ENCODE results near the gene TIMM44. TPM values are rescaled to one million over a fixed set of nuclear protein-coding genes. Genes with fewer than 3 reads are reported as not detected.

The TIMM44 gene
- total RNA-seq, 1 experiment from 2014 or later = 114 TPM

GRCh38 chr19:7927605-7928333, 15.7 kb downstream of the TIMM44 start:
- Histone ChIP-seq H3K14ac (ENCODE audit: insufficient read depth, low read length) (no peak overlapping the region), H2BK20ac (ENCODE audit: low read depth, low read length, poor library complexity, severe bottlenecking) (no peak overlapping the region), H2BK15ac (ENCODE audit: low read depth, low read length) (no peak overlapping the region), H3K79me2 (ENCODE audit: insufficient read depth, low read length) (no peaks in the 10 kb centered on the region), H4K91ac (ENCODE audit: insufficient read length, low read depth, low read length) (no peak overlapping the region), H4K5ac (ENCODE audit: insufficient read length, low read depth, low read length) (no peak overlapping the region), H3K79me1 (ENCODE audit: insufficient read depth, low read depth, low read length, poor library complexity, severe bottlenecking) (no peaks in the 10 kb centered on the region), H3K4ac (ENCODE audit: low read depth, low read length) (no peak overlapping the region), H3K4me2 (ENCODE audit: insufficient read depth, insufficient read length, low read length) (no peak overlapping the region), H3K23ac (ENCODE audit: insufficient read length, low read depth, low read length) (no peak overlapping the region), H2BK12ac (ENCODE audit: insufficient read length, low read depth, low read length) (no peak overlapping the region), H3K56ac (ENCODE audit: insufficient read length, low read depth, low read length) (no peak overlapping the region), H3K9ac (ENCODE audit: extremely low read depth, insufficient read length, low read length) (no peak overlapping the region), H3T11ph (ENCODE audit: low read length) (no peak overlapping the region), H2BK5ac (ENCODE audit: insufficient read length, low read length) (no peak overlapping the region), H3K9me3 (ENCODE audit: control insufficient read depth, low read depth, low read length) (no peaks in the 10 kb centered on the region), H2AFZ (ENCODE audit: low read length) (no peak overlapping the region), H4K8ac (replicated peaks; ENCODE audit: insufficient read length, low read depth, low read length) (no peak overlapping the region), H3K4me1 (ENCODE audit: insufficient read depth, low read length) (0 out of 2 replicates have a peak, but pooled peaks cover 4% of the 10 kb centered on the region), H3K18ac (ENCODE audit: insufficient read length, low read depth, low read length) (no peak overlapping the region), H4K20me1 (ENCODE audit: control insufficient read depth, insufficient read depth, insufficient read length) (no peaks in the 10 kb centered on the region), H2AK5ac (ENCODE audit: insufficient read length, low read length) (no peak overlapping the region), H3K27ac (ENCODE audit: insufficient read length, low read depth, low read length) (no peak overlapping the region), H2BK120ac (ENCODE audit: low read depth, low read length, poor library complexity, severe bottlenecking) (no peak overlapping the region), H3K23me2 (ENCODE audit: insufficient read length, low read depth, low read length, poor library complexity, severe bottlenecking) (no peaks in the 10 kb centered on the region), H3K27me3 (ENCODE audit: insufficient read depth, low read length) (no peaks in the 10 kb centered on the region)
- H3K36me3 Mint-ChIP-seq (ENCODE audit: insufficient read depth in 1 of 3, low read depth in 3 of 3) = peaks cover 2 to 51% (median 26%) of the 10 kb centered on the region in 3 experiments; a peak in 6 of 7 replicates
- H3K27me3 Mint-ChIP-seq (ENCODE audit: low read depth) = no peaks in the 10 kb centered on the region
- no peak for DNase-seq
- peaks cover 6 to 11% of the 10 kb centered on the region in 2 experiments for H3K4me1 Mint-ChIP-seq
- H3K9me3 Mint-ChIP-seq = no peaks in the 10 kb centered on the region
- WGBS (ENCODE audit: extremely low coverage, insufficient read length, low lambda C conversion rate) = no CpG with 5 or more reads among the region's 23 CpGs
- H3K27ac Mint-ChIP-seq = peak overlapping the region in 1 of 3 experiments; percentile 6; a peak in 1 of 7 replicates
- H3K4me3 Mint-ChIP-seq = peak overlapping the region in 1 of 2 experiments; percentile 50; a peak in 2 of 5 replicates
- TF ChIP-seq, protein P1, sequence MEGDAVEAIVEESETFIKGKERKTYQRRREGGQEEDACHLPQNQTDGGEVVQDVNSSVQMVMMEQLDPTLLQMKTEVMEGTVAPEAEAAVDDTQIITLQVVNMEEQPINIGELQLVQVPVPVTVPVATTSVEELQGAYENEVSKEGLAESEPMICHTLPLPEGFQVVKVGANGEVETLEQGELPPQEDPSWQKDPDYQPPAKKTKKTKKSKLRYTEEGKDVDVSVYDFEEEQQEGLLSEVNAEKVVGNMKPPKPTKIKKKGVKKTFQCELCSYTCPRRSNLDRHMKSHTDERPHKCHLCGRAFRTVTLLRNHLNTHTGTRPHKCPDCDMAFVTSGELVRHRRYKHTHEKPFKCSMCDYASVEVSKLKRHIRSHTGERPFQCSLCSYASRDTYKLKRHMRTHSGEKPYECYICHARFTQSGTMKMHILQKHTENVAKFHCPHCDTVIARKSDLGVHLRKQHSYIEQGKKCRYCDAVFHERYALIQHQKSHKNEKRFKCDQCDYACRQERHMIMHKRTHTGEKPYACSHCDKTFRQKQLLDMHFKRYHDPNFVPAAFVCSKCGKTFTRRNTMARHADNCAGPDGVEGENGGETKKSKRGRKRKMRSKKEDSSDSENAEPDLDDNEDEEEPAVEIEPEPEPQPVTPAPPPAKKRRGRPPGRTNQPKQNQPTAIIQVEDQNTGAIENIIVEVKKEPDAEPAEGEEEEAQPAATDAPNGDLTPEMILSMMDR (conservative IDR thresholded peaks at IDR 0.05) = no peak
